HEK293 (cell line): ENCODE results near the gene FOXO3.

Experiments used
- CTCF ChIA-PET: fragments of 350-600 bp; formaldehyde crosslinking; extraction: SDS; loops from one replicate; lab custom pipeline; 2021; ENCODE audit warnings: antibody characterized with exemption; lab: Yijun Ruan, JAX
- POLR2A ChIA-PET: fragments of 300-600 bp; formaldehyde crosslinking; extraction: SDS; loops from one replicate; lab custom pipeline; 2020; ENCODE audit warnings: antibody characterized with exemption, inconsistent platforms; lab: Yijun Ruan, JAX
- H3K27ac ChIP-seq: fragments of 200-500 bp; sonication (Bioruptor generic); 2 replicates; pipeline ENCODE4 v1.5.1; 2014; ENCODE audit warnings: low read depth, low read length, control low read depth, inconsistent platforms; ENCODE audit errors: extremely low read depth
- H3K36me3 ChIP-seq, 2 experiments: fragments of 200-500 bp in 1 of 2; sonication (Bioruptor generic) in 1 of 2; 1 replicate in 1 of 2; 2 replicates in 1 of 2; pipeline ENCODE4 v1.5.1; 2014 to 2017; ENCODE audit warnings: inconsistent platforms in 2 of 2, low read length in 2 of 2; ENCODE audit not compliant: control insufficient read depth in 2 of 2, insufficient read depth in 1 of 2
- H3K4me1 ChIP-seq: fragments of 200-500 bp; sonication (Bioruptor generic); 2 replicates; pipeline ENCODE4 v1.5.1; 2014; ENCODE audit warnings: mild to moderate bottlenecking, low read length, inconsistent platforms; ENCODE audit not compliant: control insufficient read depth, insufficient read depth
- H3K4me3 ChIP-seq: 2 replicates; pipeline ENCODE4 v1.5.1; 2011; ENCODE audit warnings: low read depth, mild to moderate bottlenecking, control low read depth, low read length, moderate library complexity
- H3K9me3 ChIP-seq: fragments of 200-500 bp; sonication (Bioruptor generic); 2 replicates; pipeline ENCODE4 v1.5.1; 2014; ENCODE audit warnings: low read depth, low read length, inconsistent platforms; ENCODE audit not compliant: control insufficient read depth, insufficient read depth
- KLF10 ChIP-seq: fragments of 450-650 bp; IDR thresholded peaks from 2 replicates; pipeline ENCODE4 v1.5.1; 2018; ENCODE audit warnings: missing biosample characterization, mild to moderate bottlenecking, missing genetic modification characterization
- MEIS1 ChIP-seq: sonication (generic); formaldehyde crosslinking; IDR thresholded peaks from 2 replicates; pipeline ENCODE4 v1.8.1; 2022; ENCODE audit warnings: missing genetic modification reagents, mild to moderate bottlenecking, borderline replicate concordance
- PRDM1 ChIP-seq: fragments of 450-650 bp; formaldehyde crosslinking; IDR thresholded peaks from 2 replicates; pipeline ENCODE4; 2016; ENCODE audit warnings: missing biosample characterization, missing genetic modification characterization
- SP7 ChIP-seq: fragments of 450-650 bp; formaldehyde crosslinking; IDR thresholded peaks from 2 replicates; pipeline ENCODE4 v1.5.1; 2016; ENCODE audit warnings: missing biosample characterization, missing genetic modification characterization
- TCF7L2 ChIP-seq: IDR thresholded peaks from 2 replicates; pipeline ENCODE4 v1.6.1; 2011; ENCODE audit warnings: low read depth, mild to moderate bottlenecking, inconsistent platforms, low read length, moderate library complexity, borderline replicate concordance
- YY2 ChIP-seq: fragments of 450-650 bp; formaldehyde crosslinking; IDR thresholded peaks from 2 replicates; pipeline ENCODE4 v1.5.1; 2016; ENCODE audit warnings: missing biosample characterization, missing genetic modification characterization
- ZBTB17 ChIP-seq: fragments of 450-650 bp; formaldehyde crosslinking; IDR thresholded peaks from 2 replicates; pipeline ENCODE4 v1.5.1; 2016; ENCODE audit warnings: missing biosample characterization, missing genetic modification characterization
- ZBTB21 ChIP-seq: fragments of 450-650 bp; formaldehyde crosslinking; IDR thresholded peaks from 2 replicates; pipeline ENCODE4 v1.5.1; 2017; ENCODE audit warnings: missing biosample characterization, missing genetic modification characterization
- ZNF214 ChIP-seq: fragments of 450-650 bp; formaldehyde crosslinking; IDR thresholded peaks from 2 replicates; pipeline ENCODE4 v1.5.1; 2017; ENCODE audit warnings: missing biosample characterization, mild to moderate bottlenecking, missing genetic modification characterization, borderline replicate concordance
- ZNF292 ChIP-seq: fragments of 450-650 bp; formaldehyde crosslinking; IDR thresholded peaks from 2 replicates; pipeline ENCODE4 v1.5.1; 2016; ENCODE audit warnings: low read depth, missing biosample characterization, missing genetic modification characterization, borderline replicate concordance
- ZNF366 ChIP-seq: fragments of 450-650 bp; formaldehyde crosslinking; conservative IDR thresholded peaks from 2 replicates; pipeline ENCODE4 v1.5.1; 2016; ENCODE audit warnings: missing biosample characterization, missing genetic modification characterization
- ZNF398 ChIP-seq: fragments of 450-650 bp; formaldehyde crosslinking; IDR thresholded peaks from 2 replicates; pipeline ENCODE4 v1.5.1; 2017; ENCODE audit warnings: missing biosample characterization, missing genetic modification characterization
- ZNF416 ChIP-seq: fragments of 450-650 bp; formaldehyde crosslinking; IDR thresholded peaks from 2 replicates; pipeline ENCODE4 v1.5.1; 2016; ENCODE audit warnings: missing biosample characterization, missing genetic modification characterization
- ZNF548 ChIP-seq: fragments of 450-650 bp; formaldehyde crosslinking; IDR thresholded peaks from 2 replicates; pipeline ENCODE4 v1.5.1; 2016; ENCODE audit warnings: missing biosample characterization, missing genetic modification characterization
- ZNF677 ChIP-seq: fragments of 450-650 bp; IDR thresholded peaks from 2 replicates; pipeline ENCODE4 v1.5.0; 2018; ENCODE audit warnings: missing biosample characterization, mild to moderate bottlenecking, missing genetic modification characterization, moderate library complexity
- TF ChIP-seq, protein P1 (sequence below): fragments of 450-650 bp; IDR thresholded peaks from 2 replicates; pipeline ENCODE4 v1.5.1; 2018; ENCODE audit warnings: missing biosample characterization, mild to moderate bottlenecking, missing genetic modification characterization
- TF ChIP-seq, protein P2 (sequence below): fragments of 450-650 bp; formaldehyde crosslinking; IDR thresholded peaks from 2 replicates; pipeline ENCODE4 v1.5.1; 2017; ENCODE audit warnings: missing biosample characterization, missing genetic modification characterization
- TF ChIP-seq, protein P3 (sequence below): fragments of 450-650 bp; formaldehyde crosslinking; IDR thresholded peaks from 2 replicates; pipeline ENCODE4 v1.5.1; 2016; ENCODE audit warnings: missing biosample characterization, missing genetic modification characterization

FOXO3 gene

GRCh38 chr6:108581237-108581931 is 20.7 kb downstream of the FOXO3 start:
- peaks cover 34% of the 10 kb centered on the region for H3K4me1 ChIP-seq
- no peaks in the 10 kb centered on the region for H3K9me3 ChIP-seq
- 0 out of 2 replicates have a peak, but pooled peaks have one; percentile 25 for TF ChIP-seq KLF10 (tag by site-specific recombination)
- no peak; the same call in 1 of the 2 replicates for TF ChIP-seq ZBTB21
- TF ChIP-seq ZBTB17 (tag by site-specific recombination), result peak; percentile 12; the same call in 1 of the 2 replicates
- TF ChIP-seq, protein P1, sequence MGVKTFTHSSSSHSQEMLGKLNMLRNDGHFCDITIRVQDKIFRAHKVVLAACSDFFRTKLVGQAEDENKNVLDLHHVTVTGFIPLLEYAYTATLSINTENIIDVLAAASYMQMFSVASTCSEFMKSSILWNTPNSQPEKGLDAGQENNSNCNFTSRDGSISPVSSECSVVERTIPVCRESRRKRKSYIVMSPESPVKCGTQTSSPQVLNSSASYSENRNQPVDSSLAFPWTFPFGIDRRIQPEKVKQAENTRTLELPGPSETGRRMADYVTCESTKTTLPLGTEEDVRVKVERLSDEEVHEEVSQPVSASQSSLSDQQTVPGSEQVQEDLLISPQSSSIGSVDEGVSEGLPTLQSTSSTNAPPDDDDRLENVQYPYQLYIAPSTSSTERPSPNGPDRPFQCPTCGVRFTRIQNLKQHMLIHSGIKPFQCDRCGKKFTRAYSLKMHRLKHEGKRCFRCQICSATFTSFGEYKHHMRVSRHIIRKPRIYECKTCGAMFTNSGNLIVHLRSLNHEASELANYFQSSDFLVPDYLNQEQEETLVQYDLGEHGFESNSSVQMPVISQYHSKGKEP (tag by site-specific recombination), result peak; percentile 26; the same call in 1 of the 2 replicates
- TF ChIP-seq, protein P2, sequence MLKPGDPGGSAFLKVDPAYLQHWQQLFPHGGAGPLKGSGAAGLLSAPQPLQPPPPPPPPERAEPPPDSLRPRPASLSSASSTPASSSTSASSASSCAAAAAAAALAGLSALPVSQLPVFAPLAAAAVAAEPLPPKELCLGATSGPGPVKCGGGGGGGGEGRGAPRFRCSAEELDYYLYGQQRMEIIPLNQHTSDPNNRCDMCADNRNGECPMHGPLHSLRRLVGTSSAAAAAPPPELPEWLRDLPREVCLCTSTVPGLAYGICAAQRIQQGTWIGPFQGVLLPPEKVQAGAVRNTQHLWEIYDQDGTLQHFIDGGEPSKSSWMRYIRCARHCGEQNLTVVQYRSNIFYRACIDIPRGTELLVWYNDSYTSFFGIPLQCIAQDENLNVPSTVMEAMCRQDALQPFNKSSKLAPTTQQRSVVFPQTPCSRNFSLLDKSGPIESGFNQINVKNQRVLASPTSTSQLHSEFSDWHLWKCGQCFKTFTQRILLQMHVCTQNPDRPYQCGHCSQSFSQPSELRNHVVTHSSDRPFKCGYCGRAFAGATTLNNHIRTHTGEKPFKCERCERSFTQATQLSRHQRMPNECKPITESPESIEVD (tag by site-specific recombination), result peak; percentile 68
- 0 out of 2 replicates have a peak, but pooled peaks have one; percentile 33 for TF ChIP-seq PRDM1 (tag by site-specific recombination)
- peak; percentile 33; the same call in 1 of the 2 replicates for TF ChIP-seq SP7 (tag by site-specific recombination)
- TF ChIP-seq MEIS1 (CRISPR knock-in tag), result peak; percentile 88; the same call in 1 of the 2 replicates
- TF ChIP-seq YY2, result peak; percentile 48; the same call in 1 of the 2 replicates
- TF ChIP-seq ZNF548 (tag by site-specific recombination), result no peak
- no peak for TF ChIP-seq ZNF292 (tag by site-specific recombination)
- TF ChIP-seq ZNF677 (tag by site-specific recombination), result no peak
- TF ChIP-seq ZNF416, result no peak
- TF ChIP-seq ZNF366 (tag by site-specific recombination), result peak; percentile 61
- 0 out of 2 replicates have a peak, but pooled peaks have one; percentile 11 for TF ChIP-seq TCF7L2
- no peak; the same call in 1 of the 2 replicates for TF ChIP-seq ZNF398
- H3K27ac ChIP-seq, result no peak overlapping the region
- ChIA-PET CTCF (interaction anchor here (0.8 to 2.4 kb wide), 2 partner anchors 13 to 21 kb away, joined by 3 to 6 read pairs; no protein-coding TSS in a partner anchor), POLR2A (no interaction called here)
- peaks cover 0 to 17% of the 10 kb centered on the region in 2 experiments; a peak in 1 of 3 replicates for H3K36me3 ChIP-seq
- H3K4me3 ChIP-seq, result no peak overlapping the region

DNA sequence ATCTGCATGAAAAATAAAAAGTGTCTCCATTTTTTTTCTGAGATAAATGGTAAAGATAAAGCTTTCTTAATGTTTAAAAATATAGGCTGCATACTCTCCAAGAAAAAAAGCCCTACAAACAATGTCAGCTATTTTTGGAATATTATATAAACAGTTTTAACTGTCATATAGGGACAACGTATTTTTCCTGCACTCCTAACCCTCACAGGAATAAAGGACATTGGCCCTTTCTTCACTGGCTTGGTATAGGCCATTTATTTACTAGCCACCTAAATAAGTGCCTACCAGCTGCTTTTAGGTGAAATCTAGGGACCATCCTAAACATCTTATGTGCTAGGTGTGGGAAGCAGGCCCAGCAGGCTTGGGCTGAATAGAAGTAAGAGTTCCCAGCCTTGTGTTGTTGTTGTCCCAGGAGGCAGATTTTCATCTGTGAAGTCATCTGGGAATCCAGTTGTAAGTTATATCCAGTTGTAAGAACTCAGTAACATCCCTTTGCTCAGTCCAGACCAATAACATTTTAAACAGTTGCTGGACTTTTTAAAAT is 21.3 kb downstream of the FOXO3 start:
- TF ChIP-seq, protein P3, sequence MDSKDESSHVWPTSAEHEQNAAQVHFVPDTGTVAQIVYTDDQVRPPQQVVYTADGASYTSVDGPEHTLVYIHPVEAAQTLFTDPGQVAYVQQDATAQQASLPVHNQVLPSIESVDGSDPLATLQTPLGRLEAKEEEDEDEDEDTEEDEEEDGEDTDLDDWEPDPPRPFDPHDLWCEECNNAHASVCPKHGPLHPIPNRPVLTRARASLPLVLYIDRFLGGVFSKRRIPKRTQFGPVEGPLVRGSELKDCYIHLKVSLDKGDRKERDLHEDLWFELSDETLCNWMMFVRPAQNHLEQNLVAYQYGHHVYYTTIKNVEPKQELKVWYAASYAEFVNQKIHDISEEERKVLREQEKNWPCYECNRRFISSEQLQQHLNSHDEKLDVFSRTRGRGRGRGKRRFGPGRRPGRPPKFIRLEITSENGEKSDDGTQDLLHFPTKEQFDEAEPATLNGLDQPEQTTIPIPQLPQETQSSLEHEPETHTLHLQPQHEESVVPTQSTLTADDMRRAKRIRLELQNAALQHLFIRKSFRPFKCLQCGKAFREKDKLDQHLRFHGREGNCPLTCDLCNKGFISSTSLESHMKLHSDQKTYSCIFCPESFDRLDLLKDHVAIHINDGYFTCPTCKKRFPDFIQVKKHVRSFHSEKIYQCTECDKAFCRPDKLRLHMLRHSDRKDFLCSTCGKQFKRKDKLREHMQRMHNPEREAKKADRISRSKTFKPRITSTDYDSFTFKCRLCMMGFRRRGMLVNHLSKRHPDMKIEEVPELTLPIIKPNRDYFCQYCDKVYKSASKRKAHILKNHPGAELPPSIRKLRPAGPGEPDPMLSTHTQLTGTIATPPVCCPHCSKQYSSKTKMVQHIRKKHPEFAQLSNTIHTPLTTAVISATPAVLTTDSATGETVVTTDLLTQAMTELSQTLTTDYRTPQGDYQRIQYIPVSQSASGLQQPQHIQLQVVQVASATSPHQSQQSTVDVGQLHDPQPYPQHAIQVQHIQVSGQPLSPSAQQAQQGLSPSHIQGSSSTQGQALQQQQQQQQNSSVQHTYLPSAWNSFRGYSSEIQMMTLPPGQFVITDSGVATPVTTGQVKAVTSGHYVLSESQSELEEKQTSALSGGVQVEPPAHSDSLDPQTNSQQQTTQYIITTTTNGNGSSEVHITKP (tag by site-specific recombination), result peak; percentile 28; the same call in 1 of the 2 replicates
- TF ChIP-seq ZNF214 (tag by site-specific recombination) (no peak; the same call in 1 of the 2 replicates), TCF7L2 (0 out of 2 replicates have a peak, but pooled peaks have one; percentile 4)
- TF ChIP-seq, protein P2 (tag by site-specific recombination), result no peak
- H3K4me3 ChIP-seq, result no peak overlapping the region
- peaks cover 35% of the 10 kb centered on the region for H3K4me1 ChIP-seq
- H3K27ac ChIP-seq, result no peak overlapping the region
- H3K36me3 ChIP-seq, result peaks cover 0 to 17% of the 10 kb centered on the region in 2 experiments; a peak in 1 of 3 replicates
- CTCF ChIA-PET, result interaction anchor here (2.4 kb wide), 1 partner anchor 14 kb away, joined by 6 read pairs; no protein-coding TSS in a partner anchor
- POLR2A ChIA-PET, result no interaction called here
- no peaks in the 10 kb centered on the region for H3K9me3 ChIP-seq
